Activated CD4-positive, alpha-beta T cell treated with anti-CD3 and anti-CD28 coated beads for 24 hours (primary cell): ENCODE results near the gene FASLG.
"Not testable (repeated sequence)": the region's sequence is repeated elsewhere in the genome, so short reads cannot be mapped to it uniquely, and the experiment has no call there.

Source experiments
- DNase-seq, 2 donors: peaks; one replicate each; pipeline ENCODE4 v3.0.0-alpha.2; 2020; ENCODE audit warnings: low read depth in 2 of 2

FASLG gene

GRCh38 chr1:172680733-172681275 is 21.9 kb downstream of the FASLG start:
- DNase-seq: no peak

DNA sequence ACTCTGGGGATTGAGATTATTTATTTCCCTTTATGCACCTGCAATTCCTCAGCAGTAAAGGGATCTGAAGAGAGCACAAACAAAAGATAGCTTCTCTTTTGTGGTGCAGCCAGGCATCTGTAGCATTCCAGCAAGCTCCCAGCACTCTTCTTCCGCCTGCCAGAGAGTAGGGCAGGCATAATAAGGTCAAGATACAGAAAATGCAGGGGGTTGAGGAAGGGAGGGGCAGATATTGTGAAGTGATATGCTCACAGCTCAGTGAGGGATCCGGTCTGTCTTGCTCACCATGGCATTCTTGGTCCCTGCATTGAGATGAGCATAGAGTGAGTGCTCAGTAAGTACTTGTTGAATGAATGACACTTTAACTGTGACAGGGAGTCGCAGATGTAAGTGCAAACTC is 23.9 kb downstream of the FASLG start:
- DNase-seq: no peak

- DNase-seq: no peak
Observed at GRCh38 chr1:172686143-172686542, 27.2 kb downstream of the FASLG start.

- DNase-seq: not testable (repeated sequence)
Observed at GRCh38 chr1:172688428-172689085, 29.7 kb downstream of the FASLG start.

DNA sequence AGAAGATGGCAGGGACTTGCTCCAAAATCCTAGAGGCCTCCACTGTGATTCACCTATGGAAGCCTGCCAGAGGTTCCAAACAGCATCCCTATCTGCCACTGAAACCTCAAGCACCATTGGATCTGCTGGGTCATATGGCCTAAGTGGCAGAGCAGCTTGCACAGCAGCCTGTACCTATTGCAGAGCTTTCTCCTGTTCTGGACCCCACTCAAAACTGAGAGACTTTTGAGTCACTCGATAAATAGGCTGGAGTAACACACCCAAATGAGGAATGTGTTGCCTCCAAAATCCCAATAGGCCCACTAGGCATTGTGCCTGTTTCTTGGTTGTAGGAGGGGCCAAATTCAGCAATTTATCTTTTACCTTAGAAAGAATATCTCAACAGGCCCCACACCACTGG is 32.0 kb downstream of the FASLG start:
- DNase-seq: not testable (repeated sequence)

DNA sequence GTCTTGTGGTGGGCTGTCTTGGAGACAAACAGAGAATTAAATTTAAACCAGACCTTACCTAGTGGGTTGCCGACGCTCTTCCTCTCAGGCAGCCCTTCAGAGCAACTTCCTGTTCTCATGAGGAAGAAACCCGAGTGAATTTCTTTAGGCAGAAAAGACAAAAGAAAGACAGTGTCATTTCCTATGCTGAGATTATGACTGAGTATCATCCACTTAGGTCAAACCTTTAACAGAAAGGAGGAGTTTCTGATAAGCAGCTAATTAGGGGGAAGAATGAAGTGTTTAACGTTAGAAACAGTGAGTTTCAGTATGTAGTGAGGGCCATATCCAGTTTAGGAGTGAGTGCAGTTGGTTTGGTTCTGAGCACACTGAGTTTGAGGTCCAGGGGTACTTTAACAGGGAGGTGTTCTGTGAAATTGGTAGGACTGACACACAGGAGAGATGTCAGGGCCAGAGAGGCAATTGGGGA is 38.7 kb downstream of the FASLG start:
- DNase-seq: no peak

- no peak for DNase-seq
Observed at GRCh38 chr1:172698224-172698623, 39.3 kb downstream of the FASLG start.

GRCh38 chr1:172699111-172699510 is 40.2 kb downstream of the FASLG start:
- peak; percentile 56 to 61 for DNase-seq

- no peak for DNase-seq
Observed at GRCh38 chr1:172699695-172700227, 40.9 kb downstream of the FASLG start.

- DNase-seq: no peak
Observed at GRCh38 chr1:172700556-172700955, 41.7 kb downstream of the FASLG start.

GRCh38 chr1:172704001-172704400 is 45.1 kb downstream of the FASLG start:
- DNase-seq: no peak

GRCh38 chr1:172704420-172705210 is 45.7 kb downstream of the FASLG start:
- DNase-seq: no peak

- peak; percentile 6 to 28 for DNase-seq
Observed at GRCh38 chr1:172708452-172708851, 49.5 kb downstream of the FASLG start.

DNA sequence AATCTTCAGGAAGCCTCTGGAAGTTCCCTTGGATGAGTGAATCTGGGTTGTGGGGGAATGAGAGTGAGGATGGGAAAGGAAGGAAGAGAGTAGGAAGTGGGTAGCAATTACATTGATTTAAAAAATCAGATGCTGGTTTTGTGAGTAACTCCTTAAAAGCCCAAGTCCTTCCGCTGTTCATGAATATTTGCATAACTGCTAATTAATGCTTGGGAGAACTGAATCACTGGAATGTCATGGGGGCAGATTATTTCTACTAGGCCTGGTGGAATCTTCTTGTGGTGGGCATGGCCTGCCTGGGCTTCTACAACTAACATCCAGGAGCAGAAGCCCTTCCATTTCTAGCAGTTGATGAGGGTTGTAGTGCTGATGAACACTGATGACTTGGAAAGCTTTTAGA is 52.7 kb downstream of the FASLG start:
- no peak for DNase-seq

DNA sequence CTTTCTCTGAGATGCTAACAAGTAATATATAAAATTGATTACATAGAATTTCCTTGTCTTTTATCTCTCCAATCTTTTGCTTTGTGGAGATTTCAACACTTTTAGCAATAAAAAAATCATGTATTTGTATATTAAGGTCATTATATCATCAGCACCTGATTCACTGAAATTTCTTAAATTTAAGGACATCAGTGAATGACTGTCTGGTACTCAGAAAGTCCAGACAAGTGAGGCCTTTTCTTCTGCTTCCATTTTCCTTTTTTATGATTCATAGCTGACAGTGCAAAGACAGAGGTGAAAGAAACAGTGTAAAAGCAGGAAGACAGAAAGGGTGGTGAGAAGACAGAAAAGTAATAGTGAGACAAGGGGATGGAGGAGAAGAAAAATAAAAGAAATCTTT is 54.6 kb downstream of the FASLG start:
- DNase-seq: no peak
